Kidney epithelial cell (primary cell): ENCODE measurements around the gene EVI2A. TPM values are rescaled to one million over a fixed set of nuclear protein-coding genes. Genes with fewer than 3 reads are reported as not detected.

Experiments used
- DNase-seq: peaks from one replicate; pipeline ENCODE4 v3.0.0-alpha.2; 2010; ENCODE audit warnings: low read depth
- H3K27me3 ChIP-seq: 2 replicates; pipeline ENCODE4 v1.6.0; 2011; ENCODE audit warnings: low read length; ENCODE audit not compliant: control insufficient read depth, insufficient read depth
- H3K36me3 ChIP-seq: 2 replicates; pipeline ENCODE4 v1.5.1; 2011; ENCODE audit warnings: low read length; ENCODE audit not compliant: control insufficient read depth, insufficient read depth
- H3K4me3 ChIP-seq: 2 replicates; pipeline ENCODE4 v1.5.1; 2011; ENCODE audit warnings: low read depth, mild to moderate bottlenecking, control low read depth, low read length
- CTCF ChIP-seq: IDR thresholded peaks from 2 replicates; pipeline ENCODE4 v1.5.1; 2011; ENCODE audit warnings: mild to moderate bottlenecking, moderate library complexity, low read length, control low read depth, inconsistent platforms; ENCODE audit not compliant: insufficient read depth, poor library complexity, severe bottlenecking
- total RNA-seq: library from RNA; depleted of rRNA; stranded (reverse); fragments of >200 nt; gene quantifications from 2 replicates; pipeline ENCODE4 v1.2.3, GENCODE V29; 2015

The EVI2A gene
- total RNA-seq, 1 donor from 2014 or later = not detected

- peaks cover 2% of the 10 kb centered on the region for H3K36me3 ChIP-seq
- TF ChIP-seq CTCF = no peak
- no peaks in the 10 kb centered on the region for H3K27me3 ChIP-seq
- no peak overlapping the region for H3K4me3 ChIP-seq
- peak; percentile 82 for DNase-seq
Observed at GRCh38 chr17:31327534-31328159, 6.2 kb upstream of the EVI2A start.

GRCh38 chr17:31323551-31323950 is 2.1 kb upstream of the EVI2A start:
- no peaks in the 10 kb centered on the region for H3K27me3 ChIP-seq
- peaks cover 2% of the 10 kb centered on the region for H3K36me3 ChIP-seq
- no peak overlapping the region for H3K4me3 ChIP-seq
- no peak for DNase-seq
- no peak for TF ChIP-seq CTCF

- Histone ChIP-seq H3K36me3 (peaks cover 2% of the 10 kb centered on the region), H3K4me3 (no peak overlapping the region), H3K27me3 (no peaks in the 10 kb centered on the region)
- TF ChIP-seq CTCF = no peak
- DNase-seq = no peak
Observed at GRCh38 chr17:31321966-31322365, 544 bp upstream of the EVI2A start.

GRCh38 chr17:31320791-31321190 is 631 bp downstream of the EVI2A start:
- no peaks in the 10 kb centered on the region for H3K36me3 ChIP-seq
- no peaks in the 10 kb centered on the region for H3K27me3 ChIP-seq
- DNase-seq = no peak
- no peak overlapping the region for H3K4me3 ChIP-seq
- no peak for TF ChIP-seq CTCF

GRCh38 chr17:31320241-31320640 is 1.2 kb downstream of the EVI2A start:
- no peak for DNase-seq
- Histone ChIP-seq H3K4me3 (no peak overlapping the region), H3K36me3 (no peaks in the 10 kb centered on the region), H3K27me3 (no peaks in the 10 kb centered on the region)
- no peak for TF ChIP-seq CTCF

GRCh38 chr17:31318851-31319661 is 2.4 kb downstream of the EVI2A start:
- H3K4me3 ChIP-seq = no peak overlapping the region
- no peaks in the 10 kb centered on the region for H3K36me3 ChIP-seq
- no peak for DNase-seq
- no peak for TF ChIP-seq CTCF
- no peaks in the 10 kb centered on the region for H3K27me3 ChIP-seq
